ENCODE data around the gene WDR59. TPM values are rescaled to one million over a fixed set of nuclear protein-coding genes. Genes with fewer than 3 reads are reported as not detected.
"Not testable (repeated sequence)": the region's sequence is repeated elsewhere in the genome, so short reads cannot be mapped to it uniquely, and the experiment has no call there.

WDR59 gene
- 16.7 TPM for total RNA-seq

DNA sequence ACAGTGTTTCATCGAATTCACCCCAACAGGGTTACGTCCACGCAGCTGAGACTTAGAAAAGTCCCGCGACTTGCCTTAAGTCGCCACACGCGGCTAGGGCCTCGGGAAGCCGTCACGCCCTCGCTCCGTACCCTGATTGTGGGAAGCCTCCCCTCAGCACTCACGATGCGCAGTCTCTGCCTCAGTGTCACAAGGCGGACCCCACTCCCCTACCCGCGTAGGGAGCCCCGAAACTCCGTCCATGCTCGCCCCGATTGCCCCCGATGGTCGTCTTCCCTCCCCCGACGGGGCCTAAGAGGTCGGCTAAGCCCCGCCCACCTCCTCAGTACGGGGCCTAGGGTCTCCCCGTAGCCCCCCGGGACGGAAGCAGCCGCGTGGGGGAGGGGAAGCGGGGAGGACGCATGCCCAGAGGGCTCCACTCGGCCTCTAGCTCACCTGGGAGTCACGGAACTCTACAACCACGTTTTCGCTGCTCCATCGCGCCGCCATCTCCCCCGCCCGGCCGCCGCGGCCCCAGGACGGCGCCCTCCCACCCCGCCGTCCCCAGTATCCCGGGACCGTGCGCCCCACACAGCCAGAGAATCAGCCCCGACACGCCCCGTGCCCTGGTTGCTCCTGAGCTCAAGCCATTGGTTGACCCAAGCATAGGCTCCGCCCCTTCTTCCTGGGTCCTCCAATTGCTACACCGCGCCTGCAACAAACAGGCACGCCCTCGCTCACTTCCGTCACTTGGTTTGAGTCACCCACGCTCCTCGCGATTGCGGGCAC, at the start of gene WDR59:
Gene WDR59 (minus strand): TSS at position 595 of the 768 bp plus-strand sequence. CDS start 106 bp downstream, at position 489.
- H3K4me3 ChIP-seq (ENCODE audit: low read length in 3 of 3) = peak within 1 kb of the TSS; percentile 93 to 99 (median 98)
- no peaks in the 10 kb centered on the region for H3K36me3 ChIP-seq (ENCODE audit: control insufficient read depth in 3 of 3, insufficient read depth in 3 of 3, low read length in 3 of 3)
- H3K9ac ChIP-seq (ENCODE audit: low read depth in 1 of 3, low read length in 3 of 3) = peak within 1 kb of the TSS; percentile 89 to 98 (median 93)
- no peaks in the 10 kb centered on the region for H3K27me3 ChIP-seq (ENCODE audit: control insufficient read depth in 3 of 3, insufficient read depth in 3 of 3, low read length in 3 of 3)
- peaks cover 0 to 9% (median 4%) of the 10 kb centered on the region in 3 donors for H3K4me1 ChIP-seq (ENCODE audit: control insufficient read depth in 3 of 3, insufficient read depth in 3 of 3, low read length in 3 of 3)
- peak within 1 kb of the TSS; percentile 80 for H3K27ac ChIP-seq (ENCODE audit: low read depth, low read length)
- H3K9me3 ChIP-seq (ENCODE audit: control insufficient read depth in 3 of 3, low read length in 3 of 3) = no peaks in the 10 kb centered on the region

- no peaks in the 10 kb centered on the region for H3K36me3 ChIP-seq (ENCODE audit: control insufficient read depth in 3 of 3, insufficient read depth in 3 of 3, low read length in 3 of 3)
- no peak overlapping the region for H3K4me3 ChIP-seq (ENCODE audit: low read length in 3 of 3)
- H3K9ac ChIP-seq (ENCODE audit: low read depth in 1 of 3, low read length in 3 of 3) = no peak overlapping the region
- no peak overlapping the region for H3K27ac ChIP-seq (ENCODE audit: low read depth, low read length)
- H3K4me1 ChIP-seq (ENCODE audit: control insufficient read depth in 3 of 3, insufficient read depth in 3 of 3, low read length in 3 of 3) = peaks cover 0 to 5% (median 0%) of the 10 kb centered on the region in 3 donors
- no peaks in the 10 kb centered on the region for H3K9me3 ChIP-seq (ENCODE audit: control insufficient read depth in 3 of 3, low read length in 3 of 3)
- H3K27me3 ChIP-seq (ENCODE audit: control insufficient read depth in 3 of 3, insufficient read depth in 3 of 3, low read length in 3 of 3) = no peaks in the 10 kb centered on the region
These were observed 47.7 kb upstream of the WDR59 start for GRCh38 chr16:75032655-75033054.

GRCh38 chr16:75029854-75030253, 44.9 kb upstream of the WDR59 start:
- Histone ChIP-seq H3K27me3 (ENCODE audit: control insufficient read depth in 3 of 3, insufficient read depth in 3 of 3, low read length in 3 of 3) (no peaks in the 10 kb centered on the region), H3K4me1 (ENCODE audit: control insufficient read depth in 3 of 3, insufficient read depth in 3 of 3, low read length in 3 of 3) (peaks cover 3 to 5% (median 4%) of the 10 kb centered on the region in 3 donors), H3K36me3 (ENCODE audit: control insufficient read depth in 3 of 3, insufficient read depth in 3 of 3, low read length in 3 of 3) (no peaks in the 10 kb centered on the region), H3K9ac (ENCODE audit: low read depth in 1 of 3, low read length in 3 of 3) (no peak overlapping the region), H3K4me3 (ENCODE audit: low read length in 3 of 3) (no peak overlapping the region), H3K9me3 (ENCODE audit: control insufficient read depth in 3 of 3, low read length in 3 of 3) (no peaks in the 10 kb centered on the region), H3K27ac (ENCODE audit: low read depth, low read length) (no peak overlapping the region)

DNA sequence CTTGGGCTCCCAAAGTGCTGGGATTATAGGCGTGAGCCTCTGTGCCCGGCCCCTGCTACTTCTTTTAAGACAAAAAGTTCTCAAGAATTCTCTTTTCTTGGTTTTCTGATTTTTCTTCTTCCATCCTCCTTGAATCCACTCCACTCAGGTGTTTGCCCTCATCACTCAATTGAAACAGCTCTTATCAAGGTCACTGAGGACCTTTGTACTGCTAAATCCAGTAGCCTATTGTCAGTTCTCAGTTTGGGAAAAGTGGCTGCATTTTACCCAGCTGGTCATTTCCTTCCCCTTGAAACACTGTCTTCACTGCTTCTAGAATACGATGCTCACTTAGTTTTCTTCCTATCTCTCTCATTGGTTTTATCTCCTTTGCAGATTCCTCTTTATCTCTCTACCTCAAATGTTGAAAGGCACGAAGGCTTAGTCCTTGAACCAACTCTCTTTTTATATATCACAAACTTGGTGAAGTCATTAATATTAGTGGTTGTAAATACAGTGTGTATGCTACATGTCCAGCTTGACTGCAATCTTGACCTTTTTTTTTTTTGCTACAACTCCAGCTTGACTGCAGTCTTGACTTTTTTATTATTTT, 43.7 kb upstream of the WDR59 start:
- peaks cover 4 to 11% (median 7%) of the 10 kb centered on the region in 3 donors for H3K4me1 ChIP-seq (ENCODE audit: control insufficient read depth in 3 of 3, insufficient read depth in 3 of 3, low read length in 3 of 3)
- no peaks in the 10 kb centered on the region for H3K27me3 ChIP-seq (ENCODE audit: control insufficient read depth in 3 of 3, insufficient read depth in 3 of 3, low read length in 3 of 3)
- H3K4me3 ChIP-seq (ENCODE audit: low read length in 3 of 3) = no peak overlapping the region
- no peak overlapping the region for H3K9ac ChIP-seq (ENCODE audit: low read depth in 1 of 3, low read length in 3 of 3)
- H3K36me3 ChIP-seq (ENCODE audit: control insufficient read depth in 3 of 3, insufficient read depth in 3 of 3, low read length in 3 of 3) = no peaks in the 10 kb centered on the region
- no peaks in the 10 kb centered on the region for H3K9me3 ChIP-seq (ENCODE audit: control insufficient read depth in 3 of 3, low read length in 3 of 3)
- H3K27ac ChIP-seq (ENCODE audit: low read depth, low read length) = no peak overlapping the region

- no peak overlapping the region for H3K4me3 ChIP-seq (ENCODE audit: low read length in 3 of 3)
- peaks cover 4 to 11% (median 7%) of the 10 kb centered on the region in 3 donors for H3K4me1 ChIP-seq (ENCODE audit: control insufficient read depth in 3 of 3, insufficient read depth in 3 of 3, low read length in 3 of 3)
- H3K27ac ChIP-seq (ENCODE audit: low read depth, low read length) = no peak overlapping the region
- H3K9ac ChIP-seq (ENCODE audit: low read depth in 1 of 3, low read length in 3 of 3) = no peak overlapping the region
- H3K27me3 ChIP-seq (ENCODE audit: control insufficient read depth in 3 of 3, insufficient read depth in 3 of 3, low read length in 3 of 3) = no peaks in the 10 kb centered on the region
- no peaks in the 10 kb centered on the region for H3K36me3 ChIP-seq (ENCODE audit: control insufficient read depth in 3 of 3, insufficient read depth in 3 of 3, low read length in 3 of 3)
- H3K9me3 ChIP-seq (ENCODE audit: control insufficient read depth in 3 of 3, low read length in 3 of 3) = no peaks in the 10 kb centered on the region
These were observed 42.8 kb upstream of the WDR59 start for GRCh38 chr16:75027520-75028300.

GRCh38 chr16:75026892-75027391, 42.0 kb upstream of the WDR59 start:
- Histone ChIP-seq H3K4me3 (ENCODE audit: low read length in 3 of 3) (no peak overlapping the region), H3K27me3 (ENCODE audit: control insufficient read depth in 3 of 3, insufficient read depth in 3 of 3, low read length in 3 of 3) (no peaks in the 10 kb centered on the region), H3K36me3 (ENCODE audit: control insufficient read depth in 3 of 3, insufficient read depth in 3 of 3, low read length in 3 of 3) (no peaks in the 10 kb centered on the region), H3K27ac (ENCODE audit: low read depth, low read length) (peak overlapping the region; percentile 28), H3K4me1 (ENCODE audit: control insufficient read depth in 3 of 3, insufficient read depth in 3 of 3, low read length in 3 of 3) (peaks cover 4 to 11% (median 7%) of the 10 kb centered on the region in 3 donors), H3K9ac (ENCODE audit: low read depth in 1 of 3, low read length in 3 of 3) (no peak overlapping the region), H3K9me3 (ENCODE audit: control insufficient read depth in 3 of 3, low read length in 3 of 3) (no peaks in the 10 kb centered on the region)

- H3K27me3 ChIP-seq (ENCODE audit: control insufficient read depth in 3 of 3, insufficient read depth in 3 of 3, low read length in 3 of 3); H3K36me3 ChIP-seq (ENCODE audit: control insufficient read depth in 3 of 3, insufficient read depth in 3 of 3, low read length in 3 of 3); H3K9ac ChIP-seq (ENCODE audit: low read depth in 1 of 3, low read length in 3 of 3); H3K9me3 ChIP-seq (ENCODE audit: control insufficient read depth in 3 of 3, low read length in 3 of 3); H3K4me3 ChIP-seq (ENCODE audit: low read length in 3 of 3): not testable (repeated sequence)
- peak overlapping the region; percentile 28 for H3K27ac ChIP-seq (ENCODE audit: low read depth, low read length)
- H3K4me1 ChIP-seq (ENCODE audit: control insufficient read depth in 3 of 3, insufficient read depth in 3 of 3, low read length in 3 of 3) = peaks cover 4 to 11% (median 7%) of the 10 kb centered on the region in 3 donors
These were observed 41.4 kb upstream of the WDR59 start for GRCh38 chr16:75026239-75026891.

- Histone ChIP-seq H3K27ac (ENCODE audit: low read depth, low read length) (peak overlapping the region; percentile 28), H3K27me3 (ENCODE audit: control insufficient read depth in 3 of 3, insufficient read depth in 3 of 3, low read length in 3 of 3) (no peaks in the 10 kb centered on the region), H3K9ac (ENCODE audit: low read depth in 1 of 3, low read length in 3 of 3) (peak overlapping the region in 1 of 3 donors; percentile 30)
These were observed 40.8 kb upstream of the WDR59 start for GRCh38 chr16:75025761-75026160.

DNA sequence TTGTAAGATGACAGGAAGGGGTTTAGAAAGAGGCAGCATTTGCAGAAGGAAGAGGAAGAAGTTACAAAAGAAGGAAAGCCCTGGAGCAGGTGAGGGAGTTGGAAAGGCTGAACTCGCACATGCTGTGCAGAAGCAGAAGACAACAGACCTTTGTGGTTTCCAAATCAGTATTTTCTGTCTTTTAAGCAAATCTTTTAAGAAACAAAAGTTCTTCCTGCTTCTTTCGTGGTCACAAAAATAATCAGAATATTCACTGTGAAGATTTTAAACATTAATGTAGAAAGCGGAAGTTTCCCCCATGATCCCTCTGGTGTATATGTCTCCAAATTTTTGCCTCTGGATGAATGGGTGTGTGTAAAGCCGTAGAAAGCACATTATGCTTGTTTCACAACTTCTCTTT, 39.7 kb upstream of the WDR59 start:
- Histone ChIP-seq H3K4me3 (ENCODE audit: low read length in 3 of 3) (no peak overlapping the region), H3K36me3 (ENCODE audit: control insufficient read depth in 3 of 3, insufficient read depth in 3 of 3, low read length in 3 of 3) (peaks cover 0 to 2% (median 0%) of the 10 kb centered on the region in 3 donors), H3K9ac (ENCODE audit: low read depth in 1 of 3, low read length in 3 of 3) (no peak overlapping the region), H3K27ac (ENCODE audit: low read depth, low read length) (no peak overlapping the region), H3K27me3 (ENCODE audit: control insufficient read depth in 3 of 3, insufficient read depth in 3 of 3, low read length in 3 of 3) (no peaks in the 10 kb centered on the region), H3K9me3 (ENCODE audit: control insufficient read depth in 3 of 3, low read length in 3 of 3) (peaks cover 0 to 3% (median 3%) of the 10 kb centered on the region in 3 donors), H3K4me1 (ENCODE audit: control insufficient read depth in 3 of 3, insufficient read depth in 3 of 3, low read length in 3 of 3) (peaks cover 4 to 11% (median 7%) of the 10 kb centered on the region in 3 donors)

More at GRCh38 chr16:75025761-75026160, 40.8 kb upstream of the WDR59 start:
- Histone ChIP-seq H3K9me3 (ENCODE audit: control insufficient read depth in 3 of 3, low read length in 3 of 3) (peaks cover 0 to 3% (median 3%) of the 10 kb centered on the region in 3 donors), H3K4me3 (ENCODE audit: low read length in 3 of 3) (no peak overlapping the region), H3K36me3 (ENCODE audit: control insufficient read depth in 3 of 3, insufficient read depth in 3 of 3, low read length in 3 of 3) (peaks cover 0 to 2% (median 0%) of the 10 kb centered on the region in 3 donors), H3K4me1 (ENCODE audit: control insufficient read depth in 3 of 3, insufficient read depth in 3 of 3, low read length in 3 of 3) (peaks cover 4 to 11% (median 7%) of the 10 kb centered on the region in 3 donors)

Data from skeletal muscle tissue (tissue), 4 donors.